Ishikawa (cell line): ENCODE measurements around the gene MAP3K8.

Source experiments
- CEBPB ChIP-seq: IDR thresholded peaks from 2 replicates; pipeline ENCODE4 v1.6.1; 2012
- EP300 ChIP-seq: IDR thresholded peaks from 2 replicates; pipeline ENCODE4 v1.6.1; 2012; ENCODE audit warnings: borderline replicate concordance
- REST ChIP-seq: IDR thresholded peaks from 2 replicates; pipeline ENCODE4 v1.6.1; 2012; ENCODE audit warnings: low read depth, mild to moderate bottlenecking
- TAF1 ChIP-seq: IDR thresholded peaks from 2 replicates; pipeline ENCODE4 v1.6.1; 2012; ENCODE audit warnings: low read depth, mild to moderate bottlenecking
- TEAD4 ChIP-seq: IDR thresholded peaks from 2 replicates; pipeline ENCODE4 v1.6.1; 2012
- ZBTB7A ChIP-seq: IDR thresholded peaks from 2 replicates; pipeline ENCODE4 v1.6.1; 2012; ENCODE audit warnings: low read depth

GRCh38 chr10:30509508-30509907 is 75.5 kb downstream of the MAP3K8 start:
- TF ChIP-seq EP300 (no peak), ZBTB7A (no peak), REST (no peak), CEBPB (no peak), TEAD4 (no peak), TAF1 (no peak)
